ENCODE results near the gene PRKG1. TPM values are rescaled to one million over a fixed set of nuclear protein-coding genes. Genes with fewer than 3 reads are reported as not detected.

PRKG1 gene
- total and polyA plus RNA-seq, 2 of the 4 experiments (the other 2 are of a cell fraction): 3.5 to 18.3 TPM

DNA sequence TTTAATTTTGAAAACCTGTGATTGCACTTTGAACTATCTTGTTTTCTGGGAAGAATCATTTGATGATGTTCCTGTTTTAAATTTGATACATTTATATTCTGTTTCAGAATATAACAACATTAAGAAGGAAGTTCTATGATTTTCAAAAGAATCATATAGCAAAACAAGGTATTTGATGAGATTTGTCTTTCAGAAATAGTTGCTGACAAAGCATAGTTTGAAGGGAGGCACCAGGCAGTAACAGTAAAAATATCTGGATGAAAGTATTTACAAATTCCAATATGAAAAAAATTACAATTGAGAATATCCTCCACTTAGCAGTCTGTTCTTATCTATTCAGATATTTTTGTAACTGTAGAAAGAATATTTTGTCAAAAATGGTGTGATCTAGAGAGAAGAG lies 891.2 kb downstream of the PRKG1 start:
- in situ Hi-C loops (cut with MboI; ENCODE audit: low sequenced_read_pairs) (loop anchor here (10.0 to 25.0 kb wide), 2 partner anchors 553 to 901 kb away; no protein-coding TSS in a partner anchor), intact Hi-C loops (cut with micrococcal nuclease) (loop anchor here (10.0 kb wide), 1 partner anchor 441 kb away; no protein-coding TSS in a partner anchor), dilution Hi-C loops (cut with HindIII; ENCODE audit: low sequenced_read_pairs, unreplicated experiment) (no loop called here)
- no peak overlapping the region for H3K4ac ChIP-seq (ENCODE audit: low read depth, low read length)
- no peak for ATAC-seq (ENCODE audit: low read depth)
- H4K20me1 ChIP-seq (ENCODE audit: insufficient read depth, low read length): no peaks in the 10 kb centered on the region
- H4K91ac ChIP-seq (ENCODE audit: insufficient read depth, low read depth, low read length): no peak overlapping the region
- H3K27me3 ChIP-seq (ENCODE audit: control insufficient read depth, insufficient read depth, low read length): no peaks in the 10 kb centered on the region
- H2BK20ac ChIP-seq (ENCODE audit: low read depth, low read length): no peak overlapping the region
- no peaks in the 10 kb centered on the region for H3K36me3 ChIP-seq (ENCODE audit: control insufficient read depth, insufficient read depth, low read length)
- H4K5ac ChIP-seq (ENCODE audit: low read depth, low read length): no peak overlapping the region
- BruUV-seq (replicated peaks): no TSS peak
- H2BK5ac ChIP-seq (ENCODE audit: low read depth, low read length, poor library complexity, severe bottlenecking): no peak overlapping the region
- H3K9ac ChIP-seq (ENCODE audit: low read depth, low read length): no peak overlapping the region
- no peaks in the 10 kb centered on the region for H3K79me1 ChIP-seq (ENCODE audit: low read depth in 1 of 2, low read length in 2 of 2)
- no peak overlapping the region for H3K4me3 ChIP-seq (ENCODE audit: insufficient read depth, low read depth, low read length)
- 0 out of 2 replicates have a peak, but pooled peaks cover 2% of the 10 kb centered on the region for H3K9me1 ChIP-seq (ENCODE audit: insufficient read depth, low read length)
- CTCF ChIA-PET: no interaction called here
- no peak overlapping the region for H3K27ac ChIP-seq (ENCODE audit: insufficient read depth, low read length)
- POLR2A ChIA-PET (ENCODE audit: unreplicated experiment): no interaction called here
- H2AK9ac ChIP-seq (replicated peaks; ENCODE audit: low read depth, low read length, poor library complexity): no peak overlapping the region
- no peak overlapping the region for H2BK15ac ChIP-seq (ENCODE audit: low read depth, low read length)
- H2BK120ac ChIP-seq (ENCODE audit: low read depth, low read length): no peak overlapping the region
- TF ChIP-seq MXI1 (IDR thresholded peaks at IDR 0.05; ENCODE audit: borderline replicate concordance, low read depth, low read length): no peak
- peak; percentile 68 for TF ChIP-seq MAFK (IDR thresholded peaks at IDR 0.05; ENCODE audit: low read depth, low read length)
- TF ChIP-seq, protein P1, sequence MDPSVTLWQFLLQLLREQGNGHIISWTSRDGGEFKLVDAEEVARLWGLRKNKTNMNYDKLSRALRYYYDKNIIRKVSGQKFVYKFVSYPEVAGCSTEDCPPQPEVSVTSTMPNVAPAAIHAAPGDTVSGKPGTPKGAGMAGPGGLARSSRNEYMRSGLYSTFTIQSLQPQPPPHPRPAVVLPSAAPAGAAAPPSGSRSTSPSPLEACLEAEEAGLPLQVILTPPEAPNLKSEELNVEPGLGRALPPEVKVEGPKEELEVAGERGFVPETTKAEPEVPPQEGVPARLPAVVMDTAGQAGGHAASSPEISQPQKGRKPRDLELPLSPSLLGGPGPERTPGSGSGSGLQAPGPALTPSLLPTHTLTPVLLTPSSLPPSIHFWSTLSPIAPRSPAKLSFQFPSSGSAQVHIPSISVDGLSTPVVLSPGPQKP (IDR thresholded peaks at IDR 0.05; ENCODE audit: borderline replicate concordance, low read depth, low read length): no peak
- no peak for TF ChIP-seq CEBPB (IDR thresholded peaks at IDR 0.05; ENCODE audit: low read depth, low read length)
- no peaks in the 10 kb centered on the region for H3K9me3 ChIP-seq (ENCODE audit: control insufficient read depth, insufficient read depth, low read length)
- H3K18ac ChIP-seq (ENCODE audit: low read depth, low read length): no peak overlapping the region
- no peak overlapping the region for H3K23ac ChIP-seq (ENCODE audit: low read depth, low read length)
- DNase-seq: no peak
- no peak overlapping the region for H3K56ac ChIP-seq (ENCODE audit: extremely low read depth, insufficient read depth, low read length)
- H3K4me1 ChIP-seq (ENCODE audit: control insufficient read depth, insufficient read depth, low read length): no peaks in the 10 kb centered on the region
- H3K4me2 ChIP-seq (ENCODE audit: low read depth, low read length): no peak overlapping the region
- no peak overlapping the region for H2AFZ ChIP-seq (replicated peaks; ENCODE audit: low read length, poor library complexity)
- no peak overlapping the region for H4K8ac ChIP-seq (ENCODE audit: low read depth in 2 of 2, low read length in 2 of 2)
- no peak overlapping the region for H3K14ac ChIP-seq (replicated peaks; ENCODE audit: low read depth, low read length)
- no peak overlapping the region for H2AK5ac ChIP-seq (ENCODE audit: low read depth, low read length)
